Breast epithelium (tissue), 3 donors: ENCODE data around the gene SORBS1.

Source experiments
- POLR2A ChIP-seq: fragments of 450-650 bp; IDR thresholded peaks from one replicate; pipeline ENCODE4 v1.6.1; 2016; ENCODE audit warnings: antibody characterized with exemption, mild to moderate bottlenecking, moderate library complexity
- TF ChIP-seq, protein P1 (sequence below), 3 donors: fragments of 450-650 bp; IDR thresholded peaks; one replicate each; pipeline ENCODE4 v1.5.1; 2016 to 2017; ENCODE audit warnings: antibody characterized with exemption in 3 of 3, mild to moderate bottlenecking in 3 of 3, moderate library complexity in 3 of 3

- TF ChIP-seq, protein P1, sequence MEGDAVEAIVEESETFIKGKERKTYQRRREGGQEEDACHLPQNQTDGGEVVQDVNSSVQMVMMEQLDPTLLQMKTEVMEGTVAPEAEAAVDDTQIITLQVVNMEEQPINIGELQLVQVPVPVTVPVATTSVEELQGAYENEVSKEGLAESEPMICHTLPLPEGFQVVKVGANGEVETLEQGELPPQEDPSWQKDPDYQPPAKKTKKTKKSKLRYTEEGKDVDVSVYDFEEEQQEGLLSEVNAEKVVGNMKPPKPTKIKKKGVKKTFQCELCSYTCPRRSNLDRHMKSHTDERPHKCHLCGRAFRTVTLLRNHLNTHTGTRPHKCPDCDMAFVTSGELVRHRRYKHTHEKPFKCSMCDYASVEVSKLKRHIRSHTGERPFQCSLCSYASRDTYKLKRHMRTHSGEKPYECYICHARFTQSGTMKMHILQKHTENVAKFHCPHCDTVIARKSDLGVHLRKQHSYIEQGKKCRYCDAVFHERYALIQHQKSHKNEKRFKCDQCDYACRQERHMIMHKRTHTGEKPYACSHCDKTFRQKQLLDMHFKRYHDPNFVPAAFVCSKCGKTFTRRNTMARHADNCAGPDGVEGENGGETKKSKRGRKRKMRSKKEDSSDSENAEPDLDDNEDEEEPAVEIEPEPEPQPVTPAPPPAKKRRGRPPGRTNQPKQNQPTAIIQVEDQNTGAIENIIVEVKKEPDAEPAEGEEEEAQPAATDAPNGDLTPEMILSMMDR (IDR thresholded peaks at IDR 0.05) = no peak
- no peak for TF ChIP-seq POLR2A
Observed at GRCh38 chr10:95356190-95356955, 204.8 kb downstream of the SORBS1 start.
